NCI-H2107 (cell line): Measurements from ENCODE around the gene WDFY2.

Source experiments
- DNase-seq: peaks from one replicate; lab custom pipeline; 2025; lab: John Stamatoyannopoulos, UW

Gene WDFY2

DNA sequence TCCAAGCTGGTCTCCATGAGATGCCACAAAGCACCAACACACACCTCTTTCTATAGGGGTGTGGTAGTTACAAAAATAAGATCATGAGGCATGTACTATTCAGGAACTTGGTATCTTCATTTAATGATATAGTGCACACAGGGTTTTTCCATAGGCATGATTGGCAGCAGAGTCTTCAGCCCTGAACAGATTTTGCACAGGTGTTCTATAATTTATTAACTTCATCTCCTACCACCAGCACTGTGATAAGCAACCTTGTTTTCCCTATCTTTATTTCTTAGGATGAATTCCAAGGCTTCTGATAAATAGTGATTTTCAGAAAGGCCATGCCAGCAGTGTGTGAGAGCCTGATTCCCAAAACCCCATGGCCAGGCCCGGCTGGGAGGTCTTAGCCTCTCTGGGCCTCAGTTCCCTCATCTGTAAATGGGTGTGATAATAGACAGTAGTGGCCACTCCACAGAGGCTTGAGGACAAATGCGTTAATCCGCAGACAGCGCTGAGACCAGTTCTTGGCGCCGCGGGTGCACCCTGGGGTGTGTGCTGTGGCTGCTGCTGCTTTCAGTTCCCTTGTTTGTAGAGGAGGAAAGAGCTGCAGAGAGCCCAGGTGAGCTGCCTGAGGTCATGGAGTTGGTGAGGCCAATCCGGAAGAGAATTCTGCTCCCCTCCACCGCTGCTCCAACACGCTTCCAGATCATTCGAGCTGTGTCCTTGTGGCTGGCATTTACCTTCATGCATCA lies 186.6 kb downstream of the WDFY2 start:
- DNase-seq = peak; percentile 24

DNA sequence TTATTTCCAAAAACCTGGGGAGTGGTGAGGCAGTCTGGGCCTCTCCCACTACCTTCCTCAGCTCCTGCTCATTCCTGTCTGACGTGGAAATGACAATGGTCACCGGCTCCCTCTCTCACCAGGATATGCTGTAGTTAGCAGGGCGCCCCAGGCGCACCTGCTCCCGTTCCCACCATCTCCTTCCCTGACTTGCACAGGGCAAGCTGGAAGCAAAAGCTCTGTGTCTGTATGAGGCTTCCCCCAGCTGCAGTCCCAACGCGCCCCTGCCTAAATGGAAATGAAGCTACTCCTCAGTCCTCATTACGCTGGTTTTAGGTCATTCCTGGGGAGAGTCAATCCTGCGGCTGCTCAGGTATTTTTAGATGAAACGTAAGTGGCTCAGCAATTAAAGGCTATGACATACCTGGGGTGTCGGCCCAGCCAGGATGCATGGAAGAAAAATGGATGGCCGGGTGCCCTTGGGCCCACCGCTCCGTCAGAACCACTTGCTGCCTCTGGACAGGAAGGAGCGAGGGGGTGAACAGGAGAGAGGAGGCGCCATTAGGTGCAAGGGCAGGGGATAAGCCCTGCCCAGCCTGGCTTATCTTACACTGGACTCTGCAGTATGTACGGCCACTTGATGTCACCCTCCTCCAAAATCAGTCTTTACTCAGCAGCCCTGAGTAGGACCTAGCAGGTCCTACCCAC lies 187.3 kb downstream of the WDFY2 start:
- no peak for DNase-seq

- DNase-seq = no peak
Observed at GRCh38 chr13:51772105-51772455, 187.8 kb downstream of the WDFY2 start.

- DNase-seq = no peak
Observed at GRCh38 chr13:51772781-51773180, 188.5 kb downstream of the WDFY2 start.

DNA sequence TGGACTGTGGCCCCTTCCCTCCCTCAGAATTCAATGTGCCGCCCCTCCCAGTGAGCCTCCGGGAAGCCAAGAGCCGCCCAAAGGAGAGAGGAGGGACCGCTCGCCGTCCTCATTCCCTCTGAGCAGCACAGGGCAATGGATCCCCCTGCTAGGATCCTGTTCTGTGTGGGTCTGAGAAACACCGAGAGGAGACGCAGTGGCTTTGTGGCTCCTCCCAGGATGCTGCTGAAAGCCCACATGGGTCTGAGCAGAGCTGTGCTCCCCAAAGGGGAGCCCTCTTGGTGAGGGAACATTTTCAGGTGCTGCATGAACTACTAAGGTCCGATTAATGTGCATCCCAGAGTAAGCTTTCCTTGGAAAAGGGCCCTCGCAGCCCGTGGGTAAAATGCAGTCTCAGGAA lies 189.3 kb downstream of the WDFY2 start:
- no peak for DNase-seq

GRCh38 chr13:51776179-51776578 lies 191.9 kb downstream of the WDFY2 start:
- DNase-seq = no peak

DNA sequence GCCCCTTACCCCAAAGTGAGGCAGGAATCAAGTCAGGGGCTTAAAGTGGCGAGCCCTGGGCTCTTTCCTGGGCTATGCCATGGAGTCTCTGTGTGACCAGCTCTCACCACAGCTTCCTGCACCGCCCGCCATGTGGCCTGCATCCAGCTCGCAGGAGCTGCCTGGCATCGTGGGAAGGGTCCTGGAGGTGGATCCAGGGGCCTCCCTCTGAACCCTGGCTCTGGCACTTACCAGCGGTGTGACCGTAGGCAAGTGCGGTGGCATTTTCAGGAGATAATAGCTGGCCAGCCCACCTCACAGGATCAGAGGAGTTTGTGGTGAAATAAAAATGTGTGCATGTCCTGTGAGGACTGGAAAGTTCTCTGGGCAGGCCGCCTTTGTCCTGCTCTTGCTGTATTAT lies 193.7 kb downstream of the WDFY2 start:
- DNase-seq = no peak

- no peak for DNase-seq
Observed at GRCh38 chr13:51778392-51778791, 194.1 kb downstream of the WDFY2 start.

- no peak for DNase-seq
Observed at GRCh38 chr13:51780099-51780498, 195.8 kb downstream of the WDFY2 start.

DNA sequence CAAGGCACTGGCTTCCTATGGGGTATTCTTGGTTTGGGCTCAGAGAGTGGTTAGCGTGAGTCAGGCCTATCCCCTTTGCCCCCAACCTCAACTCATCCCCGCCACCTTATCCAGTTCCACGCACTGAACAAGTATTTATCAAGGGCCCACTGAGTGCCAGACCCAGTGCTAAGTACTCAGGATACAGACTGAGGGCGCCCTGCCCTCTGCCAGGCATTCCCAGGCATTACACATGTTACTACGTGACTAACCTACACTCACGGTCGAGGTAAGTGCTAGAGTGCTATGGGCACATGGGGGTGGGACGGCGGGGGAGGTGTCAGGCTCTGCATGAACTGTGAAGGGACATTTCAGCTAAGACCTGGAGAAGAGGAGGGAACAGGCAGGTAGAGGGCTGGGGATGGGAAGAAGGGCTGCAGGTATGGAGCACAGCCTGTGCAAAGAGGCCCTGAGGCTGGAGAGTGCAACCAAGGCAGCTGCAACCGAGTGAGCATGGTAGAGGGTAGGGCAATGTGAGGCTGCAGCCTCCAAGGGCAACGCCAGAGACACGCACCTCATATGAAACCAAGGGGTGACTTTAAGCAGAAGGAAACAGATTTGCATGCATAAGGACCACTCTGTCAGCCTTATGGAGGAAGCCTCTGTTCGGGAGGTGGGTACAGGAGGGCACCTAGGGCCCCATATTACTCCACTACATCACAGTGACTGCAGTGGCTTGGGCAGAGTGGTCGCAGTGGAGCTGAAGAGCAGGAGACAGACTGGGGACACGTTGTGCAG lies 197.2 kb downstream of the WDFY2 start:
- no peak for DNase-seq

- DNase-seq = no peak
Observed at GRCh38 chr13:51782026-51782710, 197.9 kb downstream of the WDFY2 start.

GRCh38 chr13:51783428-51784094 lies 199.3 kb downstream of the WDFY2 start:
- no peak for DNase-seq

DNA sequence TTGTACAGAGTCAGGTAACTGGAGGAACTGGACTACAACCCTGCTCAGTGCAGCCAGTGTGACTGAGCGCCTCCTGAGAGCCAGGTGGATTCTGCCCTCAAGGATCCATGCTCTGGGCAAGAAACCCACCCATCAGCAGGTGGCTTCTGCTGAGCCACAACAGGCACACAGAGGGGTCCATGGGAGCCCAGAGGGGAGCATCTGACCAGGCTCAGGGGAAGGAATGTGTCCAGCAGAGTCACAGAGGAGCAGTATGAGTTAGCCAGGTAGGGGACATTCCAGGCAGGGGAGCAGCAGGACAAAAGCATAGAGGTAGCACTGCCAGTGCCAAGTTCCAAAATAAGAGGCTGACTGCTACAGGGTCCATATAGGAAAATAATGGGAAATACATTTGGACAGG lies 199.8 kb downstream of the WDFY2 start:
- no peak for DNase-seq

- peak; percentile 80 for DNase-seq
Observed at GRCh38 chr13:51785712-51786424, 201.6 kb downstream of the WDFY2 start.

GRCh38 chr13:51786425-51787265 lies 202.4 kb downstream of the WDFY2 start:
- no peak for DNase-seq

DNA sequence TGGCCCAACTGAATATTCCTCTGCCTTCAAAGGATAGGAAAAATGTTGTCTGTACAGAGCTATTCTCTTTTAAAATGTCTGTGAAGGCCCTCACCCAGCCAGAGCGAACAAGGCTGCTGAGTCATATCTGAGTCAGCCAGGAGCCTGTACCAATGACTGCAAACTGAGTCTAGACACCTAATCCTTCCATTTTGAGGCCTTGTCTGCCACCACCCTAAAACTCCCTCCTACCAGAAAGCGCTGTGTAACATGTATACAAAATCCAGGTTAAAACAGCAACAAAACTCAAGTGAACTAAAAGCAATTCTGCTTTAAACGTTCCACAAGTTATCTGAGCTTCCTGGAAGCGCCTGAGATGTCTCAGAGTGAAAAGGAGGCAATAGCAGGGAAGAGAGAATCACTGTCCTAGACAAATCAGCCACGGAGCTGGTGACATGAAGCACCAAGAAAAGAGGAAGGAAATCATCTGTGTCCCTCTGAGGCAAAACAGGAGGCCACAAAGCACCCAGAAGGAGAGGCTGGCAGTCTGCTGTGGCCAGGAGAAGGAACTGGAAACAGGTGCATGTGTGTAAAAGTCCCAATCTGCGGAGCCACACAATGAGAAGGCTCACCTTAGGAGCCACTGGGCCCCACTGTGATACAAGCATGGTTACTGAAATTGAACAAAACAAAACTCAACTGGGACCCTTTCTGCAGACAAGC lies 209.5 kb downstream of the WDFY2 start:
- no peak for DNase-seq

DNA sequence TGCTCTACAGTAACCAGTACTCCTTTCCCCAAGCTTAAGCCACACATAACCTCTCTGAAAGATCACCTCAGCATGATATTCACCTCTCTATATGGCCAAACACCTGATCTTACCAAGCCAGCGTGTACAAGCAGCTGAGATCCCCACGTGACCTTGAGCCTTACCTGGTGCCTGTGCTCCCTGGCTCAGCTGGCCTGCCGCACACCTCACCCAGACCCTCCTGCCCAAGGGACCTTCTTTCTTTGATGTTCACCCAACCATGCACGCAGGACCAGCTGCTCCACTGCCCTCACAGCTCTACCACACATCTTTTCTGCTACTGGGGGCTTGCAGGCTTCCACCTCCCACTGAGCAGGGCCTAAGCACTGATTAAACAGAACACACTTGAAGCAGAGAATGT lies 210.7 kb downstream of the WDFY2 start:
- no peak for DNase-seq

GRCh38 chr13:51795419-51795818 lies 211.2 kb downstream of the WDFY2 start:
- DNase-seq = no peak

DNA sequence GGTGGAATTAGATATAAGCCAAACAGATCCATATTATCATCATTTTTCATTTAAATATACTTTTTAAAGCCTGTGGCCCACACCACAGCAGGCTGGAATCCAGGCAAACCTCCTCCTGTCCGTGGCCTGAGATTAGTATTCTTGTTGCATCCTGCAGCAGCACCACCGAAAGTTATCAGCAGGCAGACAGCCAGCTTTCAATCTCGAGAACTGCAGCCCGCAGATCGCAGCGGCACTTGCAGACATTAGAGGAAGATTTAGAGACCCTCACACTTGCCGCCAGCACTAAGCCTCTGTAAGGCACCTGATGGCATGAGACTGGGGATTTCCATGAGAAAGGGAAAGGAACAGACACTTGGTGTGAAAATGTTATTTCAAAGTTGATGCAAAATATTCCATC lies 212.3 kb downstream of the WDFY2 start:
- no peak for DNase-seq
